Esophagus squamous epithelium (tissue), 4 donors: ENCODE measurements around the gene RNF151.
"Not testable (repeated sequence)": the region's sequence is repeated elsewhere in the genome, so short reads cannot be mapped to it uniquely, and the experiment has no call there.

Source experiments
- POLR2A ChIP-seq, 4 donors: fragments of 450-650 bp; IDR thresholded peaks; one replicate each; pipeline ENCODE4 v1.6.1; 2017; ENCODE audit warnings: antibody characterized with exemption in 4 of 4, mild to moderate bottlenecking in 4 of 4, moderate library complexity in 3 of 4
- TF ChIP-seq, protein P1 (sequence below), 6 experiments: fragments of 450-650 bp in 4 of 6; fragments of 200-600 bp in 2 of 6; sonication (generic) in 2 of 6; IDR thresholded peaks; one replicate each; pipeline ENCODE4 v1.5.1; 2016 to 2019; ENCODE audit warnings: antibody characterized with exemption in 6 of 6, mild to moderate bottlenecking in 4 of 6, moderate library complexity in 4 of 6

DNA sequence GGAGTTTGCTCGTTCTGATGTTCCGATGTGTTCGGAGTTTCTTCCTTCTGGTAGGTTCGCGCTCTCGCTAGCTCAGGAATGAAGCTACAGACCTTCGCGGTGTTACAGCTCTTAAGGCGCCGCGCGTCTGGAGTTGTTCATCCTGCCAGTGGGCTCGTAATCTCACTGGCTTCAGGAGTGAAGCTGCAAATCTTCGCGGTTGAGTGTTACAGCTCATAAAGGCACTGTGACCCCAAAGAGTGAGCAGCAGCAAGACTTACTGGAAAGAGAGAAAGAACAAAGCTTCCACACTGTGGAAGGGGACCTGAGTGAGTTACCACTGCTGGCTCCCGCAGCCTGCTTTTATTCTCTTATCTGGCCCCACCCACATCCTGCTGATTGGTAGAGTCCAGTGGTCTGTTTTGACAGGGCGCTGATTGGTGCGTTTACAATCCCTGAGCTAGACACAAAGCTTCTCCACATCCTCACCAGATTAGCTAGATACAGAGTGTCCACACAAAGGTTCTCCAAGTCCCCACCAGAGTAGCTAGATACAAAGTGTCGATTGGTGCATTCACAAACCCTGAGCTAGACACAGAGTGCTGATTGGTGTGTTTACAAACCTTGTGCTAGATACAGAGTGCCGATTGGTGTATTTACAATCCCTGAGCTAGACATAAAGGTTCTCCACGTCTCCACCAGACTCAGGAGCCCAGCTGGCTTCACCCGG, 9.1 kb upstream of the RNF151 start:
- TF ChIP-seq, protein P1, sequence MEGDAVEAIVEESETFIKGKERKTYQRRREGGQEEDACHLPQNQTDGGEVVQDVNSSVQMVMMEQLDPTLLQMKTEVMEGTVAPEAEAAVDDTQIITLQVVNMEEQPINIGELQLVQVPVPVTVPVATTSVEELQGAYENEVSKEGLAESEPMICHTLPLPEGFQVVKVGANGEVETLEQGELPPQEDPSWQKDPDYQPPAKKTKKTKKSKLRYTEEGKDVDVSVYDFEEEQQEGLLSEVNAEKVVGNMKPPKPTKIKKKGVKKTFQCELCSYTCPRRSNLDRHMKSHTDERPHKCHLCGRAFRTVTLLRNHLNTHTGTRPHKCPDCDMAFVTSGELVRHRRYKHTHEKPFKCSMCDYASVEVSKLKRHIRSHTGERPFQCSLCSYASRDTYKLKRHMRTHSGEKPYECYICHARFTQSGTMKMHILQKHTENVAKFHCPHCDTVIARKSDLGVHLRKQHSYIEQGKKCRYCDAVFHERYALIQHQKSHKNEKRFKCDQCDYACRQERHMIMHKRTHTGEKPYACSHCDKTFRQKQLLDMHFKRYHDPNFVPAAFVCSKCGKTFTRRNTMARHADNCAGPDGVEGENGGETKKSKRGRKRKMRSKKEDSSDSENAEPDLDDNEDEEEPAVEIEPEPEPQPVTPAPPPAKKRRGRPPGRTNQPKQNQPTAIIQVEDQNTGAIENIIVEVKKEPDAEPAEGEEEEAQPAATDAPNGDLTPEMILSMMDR (IDR thresholded peaks at IDR 0.05), result not testable (repeated sequence)
- not testable (repeated sequence) for TF ChIP-seq POLR2A (IDR thresholded peaks at IDR 0.05)
